ENCODE results near the gene CDHR5.

GRCh38 chr11:660681-661444 is 36.1 kb upstream of the CDHR5 start:
- TF ChIP-seq CTCF (IDR thresholded peaks at IDR 0.05; ENCODE audit: low read depth, low read length, poor library complexity, severe bottlenecking) (no peak), EZH2phosphoT487 (IDR thresholded peaks at IDR 0.05; ENCODE audit: borderline replicate concordance, low read length) (no peak)
